IMR-90 (cell line): ENCODE measurements around the gene NDUFB2. TPM values are rescaled to one million over a fixed set of nuclear protein-coding genes. Genes with fewer than 3 reads are reported as not detected.

ENCODE experiments used
- ATAC-seq: fragments of 200-7000 bp; cut with Tn5 transposase; 2 replicates; pipeline ENCODE4 v1.9.1; 2020; ENCODE audit warnings: low read depth, mild to moderate bottlenecking, moderate library complexity
- BruUV-seq: library from RNA; stranded (reverse); fragments of 400-500 nt; replicated peaks from 2 replicates; lab custom pipeline; 2021; lab: Mats Ljungman, UMichigan
- CTCF ChIA-PET: fragments of 300-600 bp; formaldehyde crosslinking; extraction: SDS; loops from one replicate; lab custom pipeline; 2021; ENCODE audit warnings: antibody characterized with exemption; lab: Yijun Ruan, JAX
- POLR2A ChIA-PET: fragments of 300-600 bp; sonication (Branson Sonifier 250); formaldehyde crosslinking; loops from one replicate; lab custom pipeline; 2022; ENCODE audit warnings: antibody characterized with exemption; ENCODE audit not compliant: unreplicated experiment; lab: Charles Lee
- DNase-seq: peaks from one replicate; pipeline ENCODE4 v3.0.0; 2013
- H2AFZ ChIP-seq: replicated peaks from 2 replicates; pipeline ENCODE3; 2013; ENCODE audit warnings: low read length, mild to moderate bottlenecking; ENCODE audit not compliant: poor library complexity
- H2AK5ac ChIP-seq: 2 replicates; pipeline ENCODE4 v1.6.1; 2013; ENCODE audit warnings: low read depth, low read length, inconsistent platforms
- H2AK9ac ChIP-seq: replicated peaks from 2 replicates; pipeline ENCODE3; 2013; ENCODE audit warnings: mild to moderate bottlenecking, low read depth, low read length, moderate library complexity; ENCODE audit not compliant: poor library complexity
- H2BK120ac ChIP-seq: 2 replicates; pipeline ENCODE4 v1.6.1; 2013; ENCODE audit warnings: low read depth, low read length, inconsistent platforms
- H2BK15ac ChIP-seq: 3 replicates; pipeline ENCODE4 v1.6.1; 2013; ENCODE audit warnings: low read depth, low read length, inconsistent platforms
- H2BK20ac ChIP-seq: 2 replicates; pipeline ENCODE4 v1.6.1; 2013; ENCODE audit warnings: low read depth, mild to moderate bottlenecking, inconsistent platforms, low read length, moderate library complexity
- H2BK5ac ChIP-seq: 2 replicates; pipeline ENCODE4 v1.6.1; 2013; ENCODE audit warnings: mild to moderate bottlenecking, low read depth, low read length, inconsistent platforms; ENCODE audit not compliant: poor library complexity, severe bottlenecking
- H3K14ac ChIP-seq: replicated peaks from 2 replicates; pipeline ENCODE4 v1.6.1; 2013; ENCODE audit warnings: low read depth, low read length, inconsistent platforms
- H3K18ac ChIP-seq: 2 replicates; pipeline ENCODE4 v1.6.1; 2013; ENCODE audit warnings: low read depth, low read length, control low read depth
- H3K23ac ChIP-seq: 2 replicates; pipeline ENCODE4 v1.6.1; 2013; ENCODE audit warnings: low read depth, low read length, inconsistent platforms
- H3K27ac ChIP-seq: 2 replicates; pipeline ENCODE4 v1.5.1; 2013; ENCODE audit warnings: mild to moderate bottlenecking, control low read depth, low read length; ENCODE audit not compliant: insufficient read depth
- H3K27me3 ChIP-seq: 2 replicates; pipeline ENCODE4 v1.6.1; 2013; ENCODE audit warnings: low read length; ENCODE audit not compliant: control insufficient read depth, insufficient read depth
- H3K36me3 ChIP-seq: 2 replicates; pipeline ENCODE4 v1.6.1; 2013; ENCODE audit warnings: low read length, mixed read lengths; ENCODE audit not compliant: control insufficient read depth, insufficient read depth
- H3K4ac ChIP-seq: 2 replicates; pipeline ENCODE4 v1.6.1; 2013; ENCODE audit warnings: low read depth, low read length, inconsistent platforms
- H3K4me1 ChIP-seq: 2 replicates; pipeline ENCODE4 v1.6.1; 2013; ENCODE audit warnings: low read length, mixed read lengths; ENCODE audit not compliant: control insufficient read depth, insufficient read depth
- H3K4me2 ChIP-seq: 2 replicates; pipeline ENCODE4 v1.6.1; 2013; ENCODE audit warnings: low read depth, mild to moderate bottlenecking, control low read depth, low read length, moderate library complexity
- H3K4me3 ChIP-seq: 2 replicates; pipeline ENCODE4 v1.5.1; 2013; ENCODE audit warnings: low read depth, mild to moderate bottlenecking, control low read depth, low read length, moderate library complexity; ENCODE audit not compliant: insufficient read depth
- H3K56ac ChIP-seq: 2 replicates; pipeline ENCODE4 v1.6.1; 2013; ENCODE audit warnings: low read length, inconsistent platforms; ENCODE audit not compliant: insufficient read depth; ENCODE audit errors: extremely low read depth
- H3K79me1 ChIP-seq, 2 experiments: 2 replicates each; pipeline ENCODE4 v1.6.1; 2013; ENCODE audit warnings: low read length in 2 of 2, inconsistent platforms in 1 of 2, low read depth in 1 of 2
- H3K9ac ChIP-seq: 2 replicates; pipeline ENCODE4 v1.6.1; 2013; ENCODE audit warnings: low read depth, low read length, control low read depth
- H3K9me1 ChIP-seq: 2 replicates; pipeline ENCODE4 v1.6.1; 2013; ENCODE audit warnings: low read length, inconsistent platforms; ENCODE audit not compliant: insufficient read depth
- H3K9me3 ChIP-seq: 2 replicates; pipeline ENCODE4 v1.6.1; 2013; ENCODE audit warnings: low read length; ENCODE audit not compliant: control insufficient read depth, insufficient read depth
- H4K20me1 ChIP-seq: 2 replicates; pipeline ENCODE4 v1.6.1; 2013; ENCODE audit warnings: low read length, inconsistent platforms; ENCODE audit not compliant: insufficient read depth
- H4K5ac ChIP-seq: 2 replicates; pipeline ENCODE4 v1.6.1; 2013; ENCODE audit warnings: mild to moderate bottlenecking, low read depth, low read length, control low read depth
- H4K8ac ChIP-seq, 2 experiments: 2 replicates each; pipeline ENCODE4 v1.6.1; 2013; ENCODE audit warnings: low read depth in 2 of 2, low read length in 2 of 2, control low read depth in 1 of 2, inconsistent platforms in 1 of 2
- H4K91ac ChIP-seq: 2 replicates; pipeline ENCODE4 v1.6.1; 2013; ENCODE audit warnings: low read depth, low read length, inconsistent platforms; ENCODE audit not compliant: insufficient read depth
- BHLHE40 ChIP-seq: fragments of 150-350 bp; IDR thresholded peaks from 2 replicates; pipeline ENCODE4 v1.6.1; 2016; ENCODE audit warnings: mild to moderate bottlenecking, low read depth, low read length
- MAZ ChIP-seq: IDR thresholded peaks from 2 replicates; pipeline ENCODE4 v1.6.1; 2012; ENCODE audit warnings: low read depth, mild to moderate bottlenecking, low read length, improper control_type of control experiment, moderate library complexity, borderline replicate concordance
- MXI1 ChIP-seq: IDR thresholded peaks from 2 replicates; pipeline ENCODE4 v1.6.1; 2012; ENCODE audit warnings: low read depth, mild to moderate bottlenecking, low read length, moderate library complexity, borderline replicate concordance
- RAD21 ChIP-seq: IDR thresholded peaks from 2 replicates; pipeline ENCODE4 v1.6.1; 2012; ENCODE audit warnings: low read length, improper control_type of control experiment
- RCOR1 ChIP-seq: IDR thresholded peaks from 2 replicates; pipeline ENCODE4 v1.6.1; 2012; ENCODE audit warnings: mild to moderate bottlenecking, low read length, improper control_type of control experiment; ENCODE audit not compliant: insufficient replicate concordance
- RFX5 ChIP-seq: IDR thresholded peaks from 2 replicates; pipeline ENCODE4 v1.8.0; 2012; ENCODE audit warnings: low read depth, mild to moderate bottlenecking, low read length, moderate library complexity
- WGBS, 2 experiments: methylation state at CpG; one replicate each; pipeline versions ENCODE4 v1.1.5 to v1.1.7; 2013; ENCODE audit warnings: missing lambda C conversion rate in 2 of 2; ENCODE audit not compliant: insufficient read length in 1 of 2; ENCODE audit errors: extremely low coverage in 2 of 2; 5-methylcytosine and 5-hydroxymethylcytosine counted together
- dilution Hi-C: fragments of 300-500 bp; cut with HindIII; formaldehyde crosslinking; loops from one replicate; pipeline ENCODE4 v1.14.3; 2018; ENCODE audit warnings: low sequenced_read_pairs; ENCODE audit not compliant: unreplicated experiment
- in situ Hi-C: fragments of 300-500 bp; cut with MboI; formaldehyde crosslinking; loops from 3 replicates; pipeline ENCODE4 v1.14.3; 2019; ENCODE audit warnings: low sequenced_read_pairs, inconsistent platforms, mixed read lengths
- intact Hi-C: fragments of 100-400 bp; cut with micrococcal nuclease; formaldehyde crosslinking; loops from 2 replicates; pipeline ENCODE4 v1.10.0; 2022
- polyA plus RNA-seq, 3 experiments: library from polyadenylated mRNA; depleted of rRNA; stranded (reverse); fragments of >200 nt; gene quantifications; 2 replicates each; pipeline ENCODE4 v1.2.3, GENCODE V29; 2012; ENCODE audit warnings: low replicate concordance in 1 of 3
- total RNA-seq: library from RNA; depleted of rRNA; stranded (reverse); fragments of >200 nt; gene quantifications from 2 replicates; pipeline ENCODE4 v1.2.3, GENCODE V29; 2012
- TF ChIP-seq, protein P1 (sequence below): conservative IDR thresholded peaks from 2 replicates; pipeline ENCODE4 v1.5.1; 2012; ENCODE audit warnings: mild to moderate bottlenecking, low read depth, low read length, improper control_type of control experiment

NDUFB2 gene
- total and polyA plus RNA-seq, 2 of the 4 experiments (the other 2 are of a cell fraction): 81.7 to 143 TPM

DNA sequence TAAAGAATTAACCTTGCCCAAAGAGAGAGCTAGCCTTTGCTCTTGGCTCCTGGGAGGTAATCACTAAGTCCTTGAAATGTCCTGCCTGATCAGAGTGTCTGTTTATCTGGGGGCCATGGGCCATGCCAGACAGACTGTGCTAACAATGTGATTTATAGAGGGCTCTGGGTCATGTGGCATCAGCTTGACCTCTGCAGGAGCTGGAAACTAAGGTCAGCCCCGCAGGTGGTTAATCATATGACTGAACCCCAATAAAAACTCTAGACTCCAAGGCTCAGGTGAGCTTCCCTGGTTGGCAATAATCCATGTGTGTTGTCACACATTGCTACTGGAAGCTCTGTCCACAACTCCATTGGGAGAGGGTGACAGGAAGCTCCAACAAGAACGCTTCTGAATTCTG is 47.5 kb downstream of the NDUFB2 start:
- Histone ChIP-seq H2AK5ac (no peak overlapping the region), H3K23ac (no peak overlapping the region), H4K5ac (no peak overlapping the region), H3K56ac (no peak overlapping the region), H3K4ac (no peak overlapping the region), H2BK15ac (no peak overlapping the region), H3K14ac (no peak overlapping the region), H3K18ac (no peak overlapping the region), H3K36me3 (peaks cover 5% of the 10 kb centered on the region), H3K9ac (no peak overlapping the region), H2AFZ (no peak overlapping the region), H2BK120ac (no peak overlapping the region), H2AK9ac (no peak overlapping the region), H3K4me3 (no peak overlapping the region), H4K91ac (no peak overlapping the region), H2BK20ac (no peak overlapping the region), H3K27ac (no peak overlapping the region), H3K9me3 (no peaks in the 10 kb centered on the region), H4K8ac (no peak overlapping the region), H2BK5ac (no peak overlapping the region), H4K20me1 (no peaks in the 10 kb centered on the region), H3K9me1 (no peaks in the 10 kb centered on the region), H3K4me1 (no peaks in the 10 kb centered on the region), H3K27me3 (no peaks in the 10 kb centered on the region), H3K79me1 (no peaks in the 10 kb centered on the region), H3K4me2 (no peak overlapping the region)
- CTCF ChIA-PET: no interaction called here
- no CpG with 5 or more reads among the region's 2 CpGs for WGBS, 2 experiments
- intact Hi-C loops (no loop called here), in situ Hi-C loops (no loop called here), dilution Hi-C loops (no loop called here)
- BruUV-seq: no TSS peak
- ATAC-seq (no peak), DNase-seq (no peak)
- TF ChIP-seq MXI1 (no peak), BHLHE40 (no peak), RAD21 (no peak), RCOR1 (no peak), MAZ (no peak), RFX5 (no peak)
- TF ChIP-seq, protein P1, sequence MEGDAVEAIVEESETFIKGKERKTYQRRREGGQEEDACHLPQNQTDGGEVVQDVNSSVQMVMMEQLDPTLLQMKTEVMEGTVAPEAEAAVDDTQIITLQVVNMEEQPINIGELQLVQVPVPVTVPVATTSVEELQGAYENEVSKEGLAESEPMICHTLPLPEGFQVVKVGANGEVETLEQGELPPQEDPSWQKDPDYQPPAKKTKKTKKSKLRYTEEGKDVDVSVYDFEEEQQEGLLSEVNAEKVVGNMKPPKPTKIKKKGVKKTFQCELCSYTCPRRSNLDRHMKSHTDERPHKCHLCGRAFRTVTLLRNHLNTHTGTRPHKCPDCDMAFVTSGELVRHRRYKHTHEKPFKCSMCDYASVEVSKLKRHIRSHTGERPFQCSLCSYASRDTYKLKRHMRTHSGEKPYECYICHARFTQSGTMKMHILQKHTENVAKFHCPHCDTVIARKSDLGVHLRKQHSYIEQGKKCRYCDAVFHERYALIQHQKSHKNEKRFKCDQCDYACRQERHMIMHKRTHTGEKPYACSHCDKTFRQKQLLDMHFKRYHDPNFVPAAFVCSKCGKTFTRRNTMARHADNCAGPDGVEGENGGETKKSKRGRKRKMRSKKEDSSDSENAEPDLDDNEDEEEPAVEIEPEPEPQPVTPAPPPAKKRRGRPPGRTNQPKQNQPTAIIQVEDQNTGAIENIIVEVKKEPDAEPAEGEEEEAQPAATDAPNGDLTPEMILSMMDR: no peak
- POLR2A ChIA-PET: no interaction called here
